Measurements from ENCODE around the gene INHBC.

DNA sequence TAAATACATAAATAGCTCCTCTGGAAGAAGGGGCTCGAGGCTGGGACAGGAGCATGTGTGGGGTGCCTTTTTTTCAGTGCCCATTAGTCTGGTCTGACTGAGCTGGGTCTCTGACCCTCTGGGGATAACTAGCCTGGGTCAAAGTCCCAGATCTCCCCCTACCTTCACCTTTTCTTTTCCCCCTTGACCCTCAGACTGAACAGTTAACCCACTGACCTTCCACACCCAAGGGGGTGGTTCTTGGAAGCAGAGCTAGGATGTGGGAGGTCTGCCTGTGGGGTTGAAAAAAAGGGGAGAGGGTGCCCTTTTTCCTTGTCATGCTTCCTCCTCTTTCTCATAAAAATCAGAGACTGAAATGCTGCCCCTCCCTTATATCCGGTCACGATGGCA lies 24.1 kb downstream of the INHBC start:
- TF ChIP-seq SUZ12 (IDR thresholded peaks at IDR 0.05; ENCODE audit: extremely low read depth, insufficient read depth, insufficient read length), result no peak
- TF ChIP-seq ZNF274 (IDR thresholded peaks at IDR 0.05; ENCODE audit: low read depth, low read length), result no peak

Data from NT2/D1 (cell line).